SU-DHL-6 (cell line): ENCODE results near the gene ALKBH2.

ENCODE experiments used
- H2AFZ ChIP-seq: fragments of 200-600 bp; sonication (generic); 2 replicates; pipeline ENCODE4 v1.6.1; 2014; ENCODE audit warnings: low read depth, mild to moderate bottlenecking, moderate library complexity, mixed read lengths, antibody characterized with exemption, low read length; ENCODE audit not compliant: severe bottlenecking
- H3F3A ChIP-seq: fragments of 200-600 bp; shearing (Covaris generic); 2 replicates; pipeline ENCODE4 v1.6.0; 2016; ENCODE audit warnings: antibody characterized with exemption, mild to moderate bottlenecking; ENCODE audit not compliant: insufficient read depth
- H3K27ac ChIP-seq: fragments of 200-600 bp; sonication (generic); 2 replicates; pipeline ENCODE4 v1.5.1; 2016; ENCODE audit warnings: low read depth, mild to moderate bottlenecking, low read length, moderate library complexity, mixed read lengths
- H3K27me3 ChIP-seq: fragments of 200-600 bp; sonication (generic), shearing (Covaris generic); 2 replicates; pipeline ENCODE4 v1.6.0; 2014; ENCODE audit warnings: mild to moderate bottlenecking, low read length
- H3K36me3 ChIP-seq: fragments of 200-600 bp; sonication (generic); 2 replicates; pipeline ENCODE4 v1.6.1; 2014; ENCODE audit warnings: mild to moderate bottlenecking, low read length, mixed read lengths
- H3K4me2 ChIP-seq: fragments of 300-600, 200-600 bp; shearing (Covaris generic), sonication (generic); 2 replicates; pipeline ENCODE4 v1.6.0; 2014; ENCODE audit warnings: low read length, low read depth, mild to moderate bottlenecking; ENCODE audit not compliant: poor library complexity, severe bottlenecking
- H3K4me3 ChIP-seq: fragments of 200-600 bp; sonication (generic); 2 replicates; pipeline ENCODE4 v1.5.1; 2014; ENCODE audit warnings: antibody characterized with exemption, low read length, mild to moderate bottlenecking, mixed read lengths; ENCODE audit not compliant: insufficient read depth, poor library complexity, severe bottlenecking
- H3K79me2 ChIP-seq: fragments of 200-600 bp; sonication (generic); 2 replicates; pipeline ENCODE4 v1.6.1; 2014; ENCODE audit warnings: mild to moderate bottlenecking, low read length, moderate library complexity; ENCODE audit not compliant: insufficient read depth
- H3K9ac ChIP-seq: fragments of 200-600 bp; sonication (generic); 2 replicates; pipeline ENCODE4 v1.7.0; 2014; ENCODE audit warnings: mild to moderate bottlenecking, low read length
- H3K9me2 ChIP-seq: fragments of 200-600 bp; sonication (generic); replicated peaks from 2 replicates; pipeline ENCODE4 v1.6.1; 2014; ENCODE audit warnings: low read length; ENCODE audit not compliant: insufficient read depth
- H3K9me3 ChIP-seq: fragments of 200-600 bp; sonication (generic); 2 replicates; pipeline ENCODE4 v1.6.1; 2014; ENCODE audit warnings: low read length, mixed read lengths; ENCODE audit not compliant: insufficient read depth
- H4K20me1 ChIP-seq: fragments of 200-600 bp; sonication (generic); 2 replicates; pipeline ENCODE4 v1.6.1; 2014; ENCODE audit warnings: low read depth, mild to moderate bottlenecking, antibody characterized with exemption, low read length, moderate library complexity, mixed read lengths
- EZH2phosphoT487 ChIP-seq: fragments of 200-600 bp; sonication (generic), shearing (Covaris generic); conservative IDR thresholded peaks from 2 replicates; pipeline ENCODE4 v1.6.1; 2018; ENCODE audit warnings: mild to moderate bottlenecking, antibody characterized with exemption, low read length, moderate library complexity, mixed read lengths
- TF ChIP-seq, protein P1 (sequence below): fragments of 200-600 bp; sonication (generic); IDR thresholded peaks from one replicate; pipeline ENCODE4 v1.5.1; 2017; ENCODE audit warnings: antibody characterized with exemption, mild to moderate bottlenecking, low read length, moderate library complexity; ENCODE audit not compliant: insufficient read depth, poor library complexity, severe bottlenecking

The ALKBH2 gene

GRCh38 chr12:109093022-109093918 lies at the start of gene ALKBH2:
ALKBH2 (minus strand) TSS chr12:109093472; CDS start chr12:109092786, 686 bp downstream.
- peak within 1 kb of the TSS; percentile 73 for H2AFZ ChIP-seq

DNA sequence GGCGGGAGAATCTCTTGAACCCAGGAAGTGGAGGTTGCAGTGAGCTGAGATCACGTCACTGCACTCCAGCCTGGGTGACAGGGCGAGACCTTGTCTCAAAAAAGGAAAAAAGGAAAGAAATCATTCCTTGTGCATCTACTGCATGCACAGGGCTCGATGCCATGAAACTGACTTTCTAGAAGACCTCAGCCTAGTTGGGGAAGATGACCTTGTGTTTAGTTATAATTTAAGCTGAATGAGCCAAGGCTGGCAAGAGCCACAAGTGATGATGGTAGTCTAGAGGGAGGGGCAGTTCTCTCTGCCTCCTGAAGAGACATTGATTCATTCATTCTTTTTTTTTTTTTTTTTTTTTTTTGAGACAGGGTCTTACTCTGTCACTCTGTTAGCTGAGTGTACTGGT lies 47.3 kb upstream of the ALKBH2 start:
- H3K9me2 ChIP-seq, result no peaks in the 10 kb centered on the region
- no peaks in the 10 kb centered on the region for H3K27me3 ChIP-seq
- H3K27ac ChIP-seq, result no peak overlapping the region
- H2AFZ ChIP-seq, result no peak overlapping the region
- no peaks in the 10 kb centered on the region for H3K79me2 ChIP-seq
- H3F3A ChIP-seq, result no peaks in the 10 kb centered on the region
- H3K9me3 ChIP-seq, result no peaks in the 10 kb centered on the region
- no peak overlapping the region for H3K4me3 ChIP-seq
- no peaks in the 10 kb centered on the region for H3K36me3 ChIP-seq
- H3K4me2 ChIP-seq, result no peak overlapping the region
- no peak overlapping the region for H3K9ac ChIP-seq
- no peaks in the 10 kb centered on the region for H4K20me1 ChIP-seq
- TF ChIP-seq, protein P1, sequence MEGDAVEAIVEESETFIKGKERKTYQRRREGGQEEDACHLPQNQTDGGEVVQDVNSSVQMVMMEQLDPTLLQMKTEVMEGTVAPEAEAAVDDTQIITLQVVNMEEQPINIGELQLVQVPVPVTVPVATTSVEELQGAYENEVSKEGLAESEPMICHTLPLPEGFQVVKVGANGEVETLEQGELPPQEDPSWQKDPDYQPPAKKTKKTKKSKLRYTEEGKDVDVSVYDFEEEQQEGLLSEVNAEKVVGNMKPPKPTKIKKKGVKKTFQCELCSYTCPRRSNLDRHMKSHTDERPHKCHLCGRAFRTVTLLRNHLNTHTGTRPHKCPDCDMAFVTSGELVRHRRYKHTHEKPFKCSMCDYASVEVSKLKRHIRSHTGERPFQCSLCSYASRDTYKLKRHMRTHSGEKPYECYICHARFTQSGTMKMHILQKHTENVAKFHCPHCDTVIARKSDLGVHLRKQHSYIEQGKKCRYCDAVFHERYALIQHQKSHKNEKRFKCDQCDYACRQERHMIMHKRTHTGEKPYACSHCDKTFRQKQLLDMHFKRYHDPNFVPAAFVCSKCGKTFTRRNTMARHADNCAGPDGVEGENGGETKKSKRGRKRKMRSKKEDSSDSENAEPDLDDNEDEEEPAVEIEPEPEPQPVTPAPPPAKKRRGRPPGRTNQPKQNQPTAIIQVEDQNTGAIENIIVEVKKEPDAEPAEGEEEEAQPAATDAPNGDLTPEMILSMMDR, result no peak
- TF ChIP-seq EZH2phosphoT487, result no peak

More at GRCh38 chr12:109093022-109093918, at the start of gene ALKBH2:
- no peak for TF ChIP-seq EZH2phosphoT487
- TF ChIP-seq, protein P1, result peak; percentile 83
- no peaks in the 10 kb centered on the region for H3K27me3 ChIP-seq
- H3K9me2 ChIP-seq, result no peaks in the 10 kb centered on the region
- H3K9me3 ChIP-seq, result no peaks in the 10 kb centered on the region
- peaks cover 4% of the 10 kb centered on the region; the same call in 1 of the 2 replicates for H3F3A ChIP-seq
- no peaks in the 10 kb centered on the region for H4K20me1 ChIP-seq
- peaks cover 18% of the 10 kb centered on the region for H3K79me2 ChIP-seq
- H3K4me2 ChIP-seq, result peak within 1 kb of the TSS; percentile 89
- no peaks in the 10 kb centered on the region for H3K36me3 ChIP-seq
- peak within 1 kb of the TSS; percentile 71 for H3K9ac ChIP-seq
- peak within 1 kb of the TSS; percentile 58 for H3K27ac ChIP-seq
- H3K4me3 ChIP-seq, result peak within 1 kb of the TSS; percentile 65

DNA sequence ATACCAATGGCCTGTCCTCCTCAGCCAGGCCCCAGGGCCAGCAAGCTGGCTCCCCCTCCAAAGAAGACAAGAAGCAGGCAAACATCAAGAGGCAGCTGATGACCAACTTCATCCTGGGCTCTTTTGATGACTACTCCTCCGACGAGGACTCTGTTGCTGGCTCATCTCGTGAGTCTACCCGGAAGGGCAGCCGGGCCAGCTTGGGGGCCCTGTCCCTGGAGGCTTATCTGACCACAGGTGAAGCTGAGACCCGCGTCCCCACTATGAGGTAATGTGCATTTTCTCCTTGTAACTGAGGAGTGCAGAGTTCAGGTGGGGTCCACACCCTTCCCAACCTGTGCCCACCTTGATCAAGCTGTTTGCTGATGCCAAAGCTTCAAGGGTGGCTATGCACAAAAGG lies 46.5 kb upstream of the ALKBH2 start:
- Histone ChIP-seq H3K9ac (no peak overlapping the region), H3K27me3 (no peaks in the 10 kb centered on the region), H3K27ac (no peak overlapping the region), H3F3A (no peaks in the 10 kb centered on the region), H3K79me2 (no peaks in the 10 kb centered on the region), H3K9me3 (no peaks in the 10 kb centered on the region), H2AFZ (no peak overlapping the region), H4K20me1 (no peaks in the 10 kb centered on the region), H3K4me3 (no peak overlapping the region), H3K4me2 (no peak overlapping the region), H3K9me2 (no peaks in the 10 kb centered on the region), H3K36me3 (no peaks in the 10 kb centered on the region)
- TF ChIP-seq EZH2phosphoT487, result no peak
- TF ChIP-seq, protein P1, result no peak
